Measurements from ENCODE around the gene PTPRD. TPM values are rescaled to one million over a fixed set of nuclear protein-coding genes. Genes with fewer than 3 reads are reported as not detected.

PTPRD gene
- total RNA-seq, 1 experiment from 2014 or later: 69.6 TPM

DNA sequence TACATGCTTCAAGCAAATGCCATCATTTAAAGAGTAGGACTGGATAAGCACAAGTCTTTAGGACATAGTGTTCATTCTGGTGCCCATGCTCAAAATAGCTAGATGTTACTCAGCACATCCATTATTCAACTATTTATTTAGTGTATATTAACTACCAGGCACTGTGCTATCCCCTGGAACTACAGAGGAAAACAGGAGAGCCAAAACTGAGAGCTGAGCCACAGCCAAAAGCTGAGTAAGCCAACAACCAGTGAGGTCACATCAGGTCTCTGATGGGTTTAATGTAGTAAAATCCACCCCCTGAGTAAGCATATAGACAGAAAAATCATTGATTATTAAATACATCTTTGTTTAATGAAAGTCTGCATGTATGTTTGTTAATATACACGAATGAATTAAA lies 2343.9 kb downstream of the PTPRD start (continued):
- TF ChIP-seq ZNF121 (CRISPR knock-in tag; IDR thresholded peaks at IDR 0.05): no peak
- TF ChIP-seq ZNF232 (CRISPR knock-in tag; IDR thresholded peaks at IDR 0.05): no peak
- TF ChIP-seq NFATC4 (CRISPR knock-in tag; IDR thresholded peaks at IDR 0.05): no peak

DNA sequence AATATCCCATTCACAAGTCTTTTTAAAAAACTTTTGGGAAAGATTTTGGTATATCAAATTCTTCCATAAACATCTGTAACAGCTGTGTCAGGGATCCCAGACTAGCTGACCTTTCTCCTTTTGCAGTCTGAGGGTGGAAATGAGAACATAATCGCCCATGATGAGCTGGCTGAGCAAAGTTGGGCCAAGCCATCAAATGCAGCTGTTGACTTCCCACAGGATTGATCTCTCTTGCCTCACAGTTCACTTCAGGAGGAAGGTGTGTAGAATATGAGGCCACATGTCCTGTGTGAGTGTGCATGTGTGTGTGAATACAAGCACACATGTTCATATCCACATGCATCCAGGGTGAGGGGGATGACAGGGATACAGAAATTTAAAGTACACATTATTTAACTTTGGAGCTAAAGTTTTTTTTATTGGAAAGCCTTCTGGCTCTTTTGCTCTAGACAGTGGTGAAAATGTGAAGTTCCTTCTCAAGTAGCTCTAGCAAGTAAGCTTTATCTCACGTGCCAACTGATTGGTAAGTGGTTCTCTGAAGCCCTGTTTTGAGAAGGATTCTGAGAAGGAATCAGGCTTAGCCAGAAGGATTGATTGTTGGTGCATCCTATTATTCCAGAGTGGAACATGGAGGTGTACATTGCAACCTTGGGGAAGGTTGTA lies 2344.5 kb downstream of the PTPRD start:
- POLR2A ChIA-PET: interaction anchor here (0.6 kb wide), 1 partner anchor 12 kb away, joined by 3 read pairs; no protein-coding TSS in a partner anchor
- TF ChIP-seq, protein P1, sequence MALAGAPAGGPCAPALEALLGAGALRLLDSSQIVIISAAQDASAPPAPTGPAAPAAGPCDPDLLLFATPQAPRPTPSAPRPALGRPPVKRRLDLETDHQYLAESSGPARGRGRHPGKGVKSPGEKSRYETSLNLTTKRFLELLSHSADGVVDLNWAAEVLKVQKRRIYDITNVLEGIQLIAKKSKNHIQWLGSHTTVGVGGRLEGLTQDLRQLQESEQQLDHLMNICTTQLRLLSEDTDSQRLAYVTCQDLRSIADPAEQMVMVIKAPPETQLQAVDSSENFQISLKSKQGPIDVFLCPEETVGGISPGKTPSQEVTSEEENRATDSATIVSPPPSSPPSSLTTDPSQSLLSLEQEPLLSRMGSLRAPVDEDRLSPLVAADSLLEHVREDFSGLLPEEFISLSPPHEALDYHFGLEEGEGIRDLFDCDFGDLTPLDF (CRISPR knock-in tag; IDR thresholded peaks at IDR 0.05): no peak
- TF ChIP-seq HMGA2 (CRISPR knock-in tag; IDR thresholded peaks at IDR 0.05) (no peak), CREB1 (CRISPR knock-in tag; IDR thresholded peaks at IDR 0.05) (no peak), CBFB (CRISPR knock-in tag; IDR thresholded peaks at IDR 0.05; ENCODE audit: low read depth) (no peak), MYBL2 (CRISPR knock-in tag; IDR thresholded peaks at IDR 0.05) (no peak), JUN (CRISPR knock-in tag; IDR thresholded peaks at IDR 0.05) (no peak), NFATC4 (CRISPR knock-in tag; IDR thresholded peaks at IDR 0.05) (no peak), RORB (CRISPR knock-in tag; IDR thresholded peaks at IDR 0.05) (no peak), SOX15 (CRISPR knock-in tag; IDR thresholded peaks at IDR 0.05) (no peak), RELA (CRISPR knock-in tag; IDR thresholded peaks at IDR 0.05; ENCODE audit: borderline replicate concordance) (no peak)
- TF ChIP-seq, protein P2, sequence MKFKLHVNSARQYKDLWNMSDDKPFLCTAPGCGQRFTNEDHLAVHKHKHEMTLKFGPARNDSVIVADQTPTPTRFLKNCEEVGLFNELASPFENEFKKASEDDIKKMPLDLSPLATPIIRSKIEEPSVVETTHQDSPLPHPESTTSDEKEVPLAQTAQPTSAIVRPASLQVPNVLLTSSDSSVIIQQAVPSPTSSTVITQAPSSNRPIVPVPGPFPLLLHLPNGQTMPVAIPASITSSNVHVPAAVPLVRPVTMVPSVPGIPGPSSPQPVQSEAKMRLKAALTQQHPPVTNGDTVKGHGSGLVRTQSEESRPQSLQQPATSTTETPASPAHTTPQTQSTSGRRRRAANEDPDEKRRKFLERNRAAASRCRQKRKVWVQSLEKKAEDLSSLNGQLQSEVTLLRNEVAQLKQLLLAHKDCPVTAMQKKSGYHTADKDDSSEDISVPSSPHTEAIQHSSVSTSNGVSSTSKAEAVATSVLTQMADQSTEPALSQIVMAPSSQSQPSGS (CRISPR knock-in tag; IDR thresholded peaks at IDR 0.05; ENCODE audit: borderline replicate concordance, low read depth): no peak
- TF ChIP-seq, protein P3, sequence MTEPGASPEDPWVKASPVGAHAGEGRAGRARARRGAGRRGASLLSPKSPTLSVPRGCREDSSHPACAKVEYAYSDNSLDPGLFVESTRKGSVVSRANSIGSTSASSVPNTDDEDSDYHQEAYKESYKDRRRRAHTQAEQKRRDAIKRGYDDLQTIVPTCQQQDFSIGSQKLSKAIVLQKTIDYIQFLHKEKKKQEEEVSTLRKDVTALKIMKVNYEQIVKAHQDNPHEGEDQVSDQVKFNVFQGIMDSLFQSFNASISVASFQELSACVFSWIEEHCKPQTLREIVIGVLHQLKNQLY (CRISPR knock-in tag; IDR thresholded peaks at IDR 0.05): no peak
- TF ChIP-seq, protein P4, sequence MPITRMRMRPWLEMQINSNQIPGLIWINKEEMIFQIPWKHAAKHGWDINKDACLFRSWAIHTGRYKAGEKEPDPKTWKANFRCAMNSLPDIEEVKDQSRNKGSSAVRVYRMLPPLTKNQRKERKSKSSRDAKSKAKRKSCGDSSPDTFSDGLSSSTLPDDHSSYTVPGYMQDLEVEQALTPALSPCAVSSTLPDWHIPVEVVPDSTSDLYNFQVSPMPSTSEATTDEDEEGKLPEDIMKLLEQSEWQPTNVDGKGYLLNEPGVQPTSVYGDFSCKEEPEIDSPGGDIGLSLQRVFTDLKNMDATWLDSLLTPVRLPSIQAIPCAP (CRISPR knock-in tag; IDR thresholded peaks at IDR 0.05): no peak
- TF ChIP-seq, protein P5, sequence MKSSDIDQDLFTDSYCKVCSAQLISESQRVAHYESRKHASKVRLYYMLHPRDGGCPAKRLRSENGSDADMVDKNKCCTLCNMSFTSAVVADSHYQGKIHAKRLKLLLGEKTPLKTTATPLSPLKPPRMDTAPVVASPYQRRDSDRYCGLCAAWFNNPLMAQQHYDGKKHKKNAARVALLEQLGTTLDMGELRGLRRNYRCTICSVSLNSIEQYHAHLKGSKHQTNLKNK (CRISPR knock-in tag; IDR thresholded peaks at IDR 0.05): no peak
- Mint-ChIP-seq H3K36me3 (no peaks in the 10 kb centered on the region), H3K27me3 (ENCODE audit: low read depth) (no peaks in the 10 kb centered on the region), H3K4me1 (peaks cover 6% of the 10 kb centered on the region), H3K4me3 (no peak overlapping the region), H3K9me3 (no peaks in the 10 kb centered on the region), H3K27ac (no peak overlapping the region)
- CTCF ChIA-PET: no interaction called here
- DNase-seq (ENCODE audit: low spot score): no peak
- no peak for ATAC-seq

DNA sequence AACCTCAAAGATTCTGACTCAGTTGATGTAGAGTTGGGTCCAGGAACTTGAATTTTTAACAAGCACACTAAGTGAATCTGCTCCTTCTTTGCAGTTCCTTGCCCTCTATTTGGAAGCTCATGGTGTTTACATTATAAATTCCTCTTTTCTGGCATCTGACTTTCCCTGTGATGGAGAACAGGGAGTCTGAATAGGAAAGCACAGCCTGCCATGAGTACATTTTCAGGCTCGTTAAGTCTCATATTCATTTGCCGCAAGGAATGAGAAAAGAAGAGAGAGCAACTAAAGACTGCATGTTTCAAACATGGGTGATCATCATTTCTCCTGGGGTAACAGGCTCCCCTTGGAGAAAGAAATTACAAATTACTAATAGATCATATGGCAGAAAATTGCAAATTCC lies 2345.2 kb downstream of the PTPRD start:
- Mint-ChIP-seq H3K9me3 (no peaks in the 10 kb centered on the region), H3K4me3 (no peak overlapping the region), H3K36me3 (no peaks in the 10 kb centered on the region), H3K27me3 (ENCODE audit: low read depth) (no peaks in the 10 kb centered on the region), H3K27ac (no peak overlapping the region), H3K4me1 (peaks cover 13% of the 10 kb centered on the region)
- ChIA-PET CTCF (no interaction called here), POLR2A (interaction anchor here (0.6 kb wide), 1 partner anchor 11 kb away, joined by 3 read pairs; no protein-coding TSS in a partner anchor)
- ATAC-seq (no peak), DNase-seq (ENCODE audit: low spot score) (no peak)
- no peak for TF ChIP-seq ZNF263 (CRISPR knock-in tag; IDR thresholded peaks at IDR 0.05; ENCODE audit: low read depth)
- TF ChIP-seq ATF1 (CRISPR knock-in tag; IDR thresholded peaks at IDR 0.05): no peak
- no peak for TF ChIP-seq ZBTB21 (CRISPR knock-in tag; IDR thresholded peaks at IDR 0.05; ENCODE audit: borderline replicate concordance)
- TF ChIP-seq, protein P3 (CRISPR knock-in tag; IDR thresholded peaks at IDR 0.05): no peak
- TF ChIP-seq NFYB (CRISPR knock-in tag; conservative IDR thresholded peaks at IDR 0.05; ENCODE audit: low read depth): no peak
- TF ChIP-seq, protein P6, sequence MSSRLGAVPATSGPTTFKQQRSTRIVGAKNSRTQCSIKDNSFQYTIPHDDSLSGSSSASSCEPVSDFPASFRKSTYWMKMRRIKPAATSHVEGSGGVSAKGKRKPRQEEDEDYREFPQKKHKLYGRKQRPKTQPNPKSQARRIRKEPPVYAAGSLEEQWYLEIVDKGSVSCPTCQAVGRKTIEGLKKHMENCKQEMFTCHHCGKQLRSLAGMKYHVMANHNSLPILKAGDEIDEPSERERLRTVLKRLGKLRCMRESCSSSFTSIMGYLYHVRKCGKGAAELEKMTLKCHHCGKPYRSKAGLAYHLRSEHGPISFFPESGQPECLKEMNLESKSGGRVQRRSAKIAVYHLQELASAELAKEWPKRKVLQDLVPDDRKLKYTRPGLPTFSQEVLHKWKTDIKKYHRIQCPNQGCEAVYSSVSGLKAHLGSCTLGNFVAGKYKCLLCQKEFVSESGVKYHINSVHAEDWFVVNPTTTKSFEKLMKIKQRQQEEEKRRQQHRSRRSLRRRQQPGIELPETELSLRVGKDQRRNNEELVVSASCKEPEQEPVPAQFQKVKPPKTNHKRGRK (CRISPR knock-in tag; IDR thresholded peaks at IDR 0.05; ENCODE audit: borderline replicate concordance): no peak
- no peak for TF ChIP-seq ZNF232 (CRISPR knock-in tag; IDR thresholded peaks at IDR 0.05)
- no peak for TF ChIP-seq JAZF1 (CRISPR knock-in tag; IDR thresholded peaks at IDR 0.05)
- no peak for TF ChIP-seq SP1 (CRISPR knock-in tag; conservative IDR thresholded peaks at IDR 0.05)
